ENCODE data around the gene CERS5.

CERS5 gene

GRCh38 chr12:50188875-50189575, 21.9 kb upstream of the CERS5 start:
- in situ Hi-C loops (cut with MboI; ENCODE audit: low pct_unique_long_range_greater_than_20kb, low sequenced_read_pairs, unreplicated experiment), result no loop called here
- peak; percentile 26 for DNase-seq (ENCODE audit: low spot score)
- no peak for TF ChIP-seq CTCF (IDR thresholded peaks at IDR 0.05; ENCODE audit: extremely low read depth, insufficient read depth, missing control alignments)

DNA sequence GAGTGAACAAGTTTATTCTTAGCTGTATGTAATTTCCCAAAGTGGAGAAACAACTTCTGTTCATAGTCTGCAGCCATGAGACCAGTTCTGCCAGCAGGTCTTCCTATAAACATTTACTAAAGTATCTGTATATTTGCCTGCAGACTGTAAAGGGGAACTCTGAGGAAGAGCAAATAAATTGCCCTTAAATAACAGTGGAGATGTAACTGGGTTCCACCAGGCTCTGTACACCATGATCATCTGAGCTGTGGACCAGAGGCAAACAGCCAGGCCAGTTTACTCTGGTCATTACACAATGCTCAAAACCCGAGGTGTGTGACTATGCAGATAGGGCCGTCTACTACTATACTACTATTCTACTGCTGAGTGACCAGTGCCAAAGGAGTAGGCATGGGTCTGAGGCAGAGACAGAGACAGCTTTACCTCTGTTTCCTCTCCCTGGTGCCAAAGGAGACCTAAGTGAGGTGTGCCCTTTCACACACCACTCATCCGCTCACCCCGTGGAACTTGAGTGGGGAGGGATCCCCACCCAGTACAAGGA, 21.1 kb upstream of the CERS5 start:
- no peak for DNase-seq (ENCODE audit: low spot score)
- no peak for TF ChIP-seq CTCF (IDR thresholded peaks at IDR 0.05; ENCODE audit: extremely low read depth, insufficient read depth, missing control alignments)
- in situ Hi-C loops (cut with MboI; ENCODE audit: low pct_unique_long_range_greater_than_20kb, low sequenced_read_pairs, unreplicated experiment), result no loop called here

DNA sequence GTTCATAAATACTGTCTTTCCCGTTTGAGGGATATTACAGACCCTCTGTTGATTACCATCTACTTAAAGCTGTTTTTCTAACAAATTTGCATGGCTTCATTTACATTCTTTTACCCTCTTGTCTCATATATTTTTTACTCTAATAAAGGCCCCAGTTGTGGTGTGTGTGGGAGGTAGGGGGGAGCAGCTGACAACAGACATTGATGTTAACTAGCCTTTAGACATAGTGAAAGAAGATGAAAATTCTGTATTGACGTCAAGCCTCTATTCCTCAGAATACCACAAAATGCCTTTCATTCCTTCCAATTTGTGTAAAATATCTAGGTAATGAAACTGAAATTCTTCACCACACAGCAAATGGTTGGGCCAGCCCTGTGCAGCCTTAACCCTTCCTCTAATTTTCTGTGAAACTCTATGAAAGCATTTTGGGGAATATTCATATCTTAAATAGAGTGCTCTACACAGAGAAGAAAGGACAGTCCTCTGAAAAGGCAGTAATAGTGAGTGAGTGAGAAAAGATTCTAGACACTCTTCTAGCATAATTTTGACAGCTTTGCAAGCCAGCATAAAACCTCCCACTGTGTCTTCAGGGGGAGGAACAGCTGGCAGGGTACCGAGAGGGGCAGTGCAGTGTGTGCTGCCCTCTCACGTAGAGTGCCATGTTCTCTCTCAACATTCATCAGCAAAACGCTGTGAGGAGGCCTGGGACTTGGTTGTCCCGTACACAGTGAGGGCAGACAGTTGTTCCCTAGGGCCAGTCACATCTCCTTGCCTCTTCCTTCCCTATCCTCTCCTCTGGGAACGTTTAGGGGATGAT, 20.1 kb upstream of the CERS5 start:
- TF ChIP-seq CTCF (IDR thresholded peaks at IDR 0.05; ENCODE audit: extremely low read depth, insufficient read depth, missing control alignments), result no peak
- in situ Hi-C loops (cut with MboI; ENCODE audit: low pct_unique_long_range_greater_than_20kb, low sequenced_read_pairs, unreplicated experiment), result no loop called here
- DNase-seq (ENCODE audit: low spot score), result peak; percentile 50

- in situ Hi-C loops (cut with MboI; ENCODE audit: low pct_unique_long_range_greater_than_20kb, low sequenced_read_pairs, unreplicated experiment), result no loop called here
- DNase-seq (ENCODE audit: low spot score), result no peak
- no peak for TF ChIP-seq CTCF (IDR thresholded peaks at IDR 0.05; ENCODE audit: extremely low read depth, insufficient read depth, missing control alignments)
These were observed 19.5 kb upstream of the CERS5 start for GRCh38 chr12:50186681-50187080.

- no peak for TF ChIP-seq CTCF (IDR thresholded peaks at IDR 0.05; ENCODE audit: extremely low read depth, insufficient read depth, missing control alignments)
- DNase-seq (ENCODE audit: low spot score), result no peak
- in situ Hi-C loops (cut with MboI; ENCODE audit: low pct_unique_long_range_greater_than_20kb, low sequenced_read_pairs, unreplicated experiment), result no loop called here
These were observed 18.9 kb upstream of the CERS5 start for GRCh38 chr12:50185970-50186663.

DNA sequence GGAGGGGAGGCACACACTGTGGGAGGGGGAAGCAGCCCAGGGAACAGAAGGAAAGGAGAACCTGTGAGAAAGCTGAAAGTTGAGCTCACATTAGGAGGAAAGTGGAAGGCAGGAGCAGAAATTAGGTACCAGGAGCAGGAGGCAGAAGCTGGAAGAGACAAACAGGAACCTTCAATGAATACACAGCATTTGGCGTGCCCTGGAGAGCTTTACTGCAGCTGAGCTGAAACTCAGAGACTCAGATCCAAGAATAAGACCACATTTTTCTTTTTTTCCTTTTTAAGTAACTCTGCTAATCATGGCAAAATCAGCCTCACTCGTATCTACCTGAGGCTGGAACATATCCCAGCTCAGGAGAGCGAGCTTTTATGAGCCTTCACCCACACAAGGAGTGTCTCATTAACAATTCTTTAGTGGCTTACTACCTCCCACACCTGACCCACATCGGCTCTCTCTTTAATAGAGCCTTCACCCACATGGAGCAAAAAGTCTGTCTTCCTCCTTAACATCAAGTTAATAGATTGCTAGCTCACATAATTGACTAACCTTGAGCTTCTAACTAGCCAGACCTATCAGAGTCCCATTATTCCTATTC, 18.2 kb upstream of the CERS5 start:
- no peak for DNase-seq (ENCODE audit: low spot score)
- TF ChIP-seq CTCF (IDR thresholded peaks at IDR 0.05; ENCODE audit: extremely low read depth, insufficient read depth, missing control alignments), result no peak
- in situ Hi-C loops (cut with MboI; ENCODE audit: low pct_unique_long_range_greater_than_20kb, low sequenced_read_pairs, unreplicated experiment), result no loop called here

Data from GM13977 (cell line).